T-helper 22 cell (primary cell): ENCODE results near the gene PRDM16.

Experiments used
- DNase-seq: peaks from one replicate; pipeline ENCODE4 v3.0.0-alpha.2; 2020; ENCODE audit warnings: low read depth

Gene PRDM16

GRCh38 chr1:3463408-3463863, 394.4 kb downstream of the PRDM16 start:
- no peak for DNase-seq

- DNase-seq = no peak
Observed at GRCh38 chr1:3463891-3464648, 395.1 kb downstream of the PRDM16 start.

GRCh38 chr1:3464649-3465025, 395.6 kb downstream of the PRDM16 start:
- no peak for DNase-seq

GRCh38 chr1:3465091-3465934, 396.3 kb downstream of the PRDM16 start:
- DNase-seq = no peak

- no peak for DNase-seq
Observed at GRCh38 chr1:3465935-3466321, 396.9 kb downstream of the PRDM16 start.

- no peak for DNase-seq
Observed at GRCh38 chr1:3466366-3467075, 397.5 kb downstream of the PRDM16 start.

- DNase-seq = no peak
Observed at GRCh38 chr1:3467096-3468036, 398.4 kb downstream of the PRDM16 start.

GRCh38 chr1:3468236-3469103, 399.5 kb downstream of the PRDM16 start:
- DNase-seq = no peak

- no peak for DNase-seq
Observed at GRCh38 chr1:3469104-3469848, 400.3 kb downstream of the PRDM16 start.

GRCh38 chr1:3469849-3470649, 401.0 kb downstream of the PRDM16 start:
- no peak for DNase-seq

GRCh38 chr1:3470650-3471355, 401.8 kb downstream of the PRDM16 start:
- no peak for DNase-seq

GRCh38 chr1:3471356-3472087, 402.5 kb downstream of the PRDM16 start:
- DNase-seq = no peak

- DNase-seq = no peak
Observed at GRCh38 chr1:3472088-3472850, 403.3 kb downstream of the PRDM16 start.

- no peak for DNase-seq
Observed at GRCh38 chr1:3472906-3473305, 403.9 kb downstream of the PRDM16 start.

GRCh38 chr1:3473381-3473844, 404.4 kb downstream of the PRDM16 start:
- DNase-seq = no peak

- DNase-seq = no peak
Observed at GRCh38 chr1:3474016-3474415, 405.0 kb downstream of the PRDM16 start.

- DNase-seq = no peak
Observed at GRCh38 chr1:3474421-3474820, 405.4 kb downstream of the PRDM16 start.
